ENCODE measurements around the gene RNF13. TPM values are rescaled to one million over a fixed set of nuclear protein-coding genes. Genes with fewer than 3 reads are reported as not detected.
"Not testable (repeated sequence)": the region's sequence is repeated elsewhere in the genome, so short reads cannot be mapped to it uniquely, and the experiment has no call there.

The RNF13 gene
- total RNA-seq, 3 donors from 2014 or later: 95.0 to 142 (median 114) TPM

DNA sequence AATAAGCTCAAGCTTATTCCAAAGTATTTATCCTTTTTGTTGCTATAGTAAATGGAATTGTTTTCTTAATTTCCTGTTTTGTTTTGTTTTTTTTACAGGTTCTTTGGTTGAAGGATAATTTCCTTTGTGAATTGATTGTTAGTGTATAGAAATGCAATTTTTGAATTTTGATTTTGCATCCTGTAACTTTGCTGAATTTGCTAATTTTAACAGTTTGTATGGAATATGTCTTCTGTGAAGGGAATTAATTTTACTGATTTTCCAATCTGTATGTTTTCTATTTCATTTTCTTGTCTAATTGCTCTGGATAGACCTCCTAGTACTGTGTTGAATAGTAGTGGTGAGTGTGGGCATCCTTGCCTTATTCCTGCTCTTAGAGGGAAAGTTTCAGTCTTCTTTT is 129.4 kb downstream of the RNF13 start:
- Histone ChIP-seq H3K4me1 (no peaks in the 10 kb centered on the region), H3K27me3 (no peaks in the 10 kb centered on the region), H3K36me3 (no peaks in the 10 kb centered on the region), H3K4me3 (no peak overlapping the region), H3K27ac (no peak overlapping the region), H3K9me3 (peaks cover 0 to 10% of the 10 kb centered on the region in 2 donors)
- intact Hi-C loops (cut with DNase I; ENCODE audit: low total_unique reads): no loop called here
- TF ChIP-seq POLR2A (IDR thresholded peaks at IDR 0.05): no peak
- TF ChIP-seq, protein P1, sequence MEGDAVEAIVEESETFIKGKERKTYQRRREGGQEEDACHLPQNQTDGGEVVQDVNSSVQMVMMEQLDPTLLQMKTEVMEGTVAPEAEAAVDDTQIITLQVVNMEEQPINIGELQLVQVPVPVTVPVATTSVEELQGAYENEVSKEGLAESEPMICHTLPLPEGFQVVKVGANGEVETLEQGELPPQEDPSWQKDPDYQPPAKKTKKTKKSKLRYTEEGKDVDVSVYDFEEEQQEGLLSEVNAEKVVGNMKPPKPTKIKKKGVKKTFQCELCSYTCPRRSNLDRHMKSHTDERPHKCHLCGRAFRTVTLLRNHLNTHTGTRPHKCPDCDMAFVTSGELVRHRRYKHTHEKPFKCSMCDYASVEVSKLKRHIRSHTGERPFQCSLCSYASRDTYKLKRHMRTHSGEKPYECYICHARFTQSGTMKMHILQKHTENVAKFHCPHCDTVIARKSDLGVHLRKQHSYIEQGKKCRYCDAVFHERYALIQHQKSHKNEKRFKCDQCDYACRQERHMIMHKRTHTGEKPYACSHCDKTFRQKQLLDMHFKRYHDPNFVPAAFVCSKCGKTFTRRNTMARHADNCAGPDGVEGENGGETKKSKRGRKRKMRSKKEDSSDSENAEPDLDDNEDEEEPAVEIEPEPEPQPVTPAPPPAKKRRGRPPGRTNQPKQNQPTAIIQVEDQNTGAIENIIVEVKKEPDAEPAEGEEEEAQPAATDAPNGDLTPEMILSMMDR (IDR thresholded peaks at IDR 0.05): no peak
- TF ChIP-seq POLR2AphosphoS5 (IDR thresholded peaks at IDR 0.05): no peak
- no peak for DNase-seq (ENCODE audit: low spot score in 2 of 2)

DNA sequence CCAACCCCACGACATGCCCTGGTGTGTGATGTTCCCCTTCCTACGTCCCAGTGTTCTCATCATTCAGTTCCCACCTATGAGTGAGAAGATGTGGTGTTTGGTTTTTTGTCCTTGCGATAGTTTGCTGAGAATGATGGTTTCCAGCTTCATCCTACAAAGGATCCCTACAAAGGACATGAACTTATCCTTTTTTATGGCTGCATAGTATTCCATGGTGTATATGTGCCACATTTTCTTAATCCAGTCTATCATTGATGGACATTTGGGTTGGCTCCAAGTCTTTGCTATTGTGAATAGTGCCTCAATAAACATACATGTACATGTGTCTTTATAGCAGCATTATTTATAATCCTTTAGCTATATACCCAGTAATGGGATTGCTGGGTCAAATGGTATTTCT is 131.0 kb downstream of the RNF13 start:
- H3K27ac ChIP-seq; DNase-seq (ENCODE audit: low spot score in 2 of 2); H3K27me3 ChIP-seq; H3K4me3 ChIP-seq; H3K4me1 ChIP-seq; intact Hi-C loops (cut with DNase I; ENCODE audit: low total_unique reads); H3K9me3 ChIP-seq; H3K36me3 ChIP-seq: not testable (repeated sequence)

DNA sequence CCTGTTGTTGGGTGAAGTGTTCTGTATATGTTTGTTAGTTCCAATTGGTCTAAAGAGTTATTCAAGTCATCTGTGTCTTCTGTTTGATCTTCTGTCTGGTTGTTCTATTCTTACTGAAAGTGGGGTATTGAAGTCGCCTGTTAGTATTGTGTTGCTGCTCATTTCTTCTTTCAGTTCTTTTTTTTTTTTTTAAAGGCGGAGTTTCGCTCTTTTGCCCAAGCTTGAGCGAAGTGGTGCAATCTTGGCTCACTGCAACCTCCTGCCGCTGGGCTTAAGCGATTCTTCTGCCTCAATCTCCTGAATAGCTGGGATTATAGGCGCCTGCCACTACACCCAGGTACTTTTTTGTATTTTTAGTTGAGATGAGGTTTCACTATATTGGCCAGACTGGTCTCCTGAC is 134.2 kb downstream of the RNF13 start:
- Histone ChIP-seq H3K36me3 (no peaks in the 10 kb centered on the region), H3K9me3 (peaks cover 0 to 10% of the 10 kb centered on the region in 2 donors), H3K27me3 (no peaks in the 10 kb centered on the region), H3K4me3 (no peak overlapping the region), H3K27ac (no peak overlapping the region), H3K4me1 (no peaks in the 10 kb centered on the region)
- TF ChIP-seq POLR2A (IDR thresholded peaks at IDR 0.05) (no peak), POLR2AphosphoS5 (IDR thresholded peaks at IDR 0.05) (no peak)
- TF ChIP-seq, protein P1 (IDR thresholded peaks at IDR 0.05): no peak
- DNase-seq (ENCODE audit: low spot score in 2 of 2): no peak
- intact Hi-C loops (cut with DNase I; ENCODE audit: low total_unique reads): no loop called here

DNA sequence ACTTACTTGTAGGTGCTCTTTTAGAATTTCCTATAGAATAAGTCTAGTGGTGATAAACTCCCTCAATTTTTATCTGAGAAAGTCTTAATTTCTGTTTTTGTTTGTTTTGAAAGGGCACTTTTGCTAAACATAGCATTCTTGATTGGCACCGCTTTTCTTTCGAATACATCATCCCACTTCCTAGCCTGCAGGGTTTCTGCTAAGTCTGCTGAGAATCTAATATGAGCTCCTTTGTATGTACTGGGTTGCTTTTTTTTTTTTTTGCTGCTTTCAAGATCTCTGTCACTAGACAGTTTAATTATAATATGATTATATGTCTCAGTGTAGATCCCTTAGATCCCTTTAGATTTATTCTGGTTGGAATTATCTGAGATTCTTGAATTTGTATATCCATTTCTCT is 136.2 kb downstream of the RNF13 start:
- Histone ChIP-seq H3K4me3 (no peak overlapping the region), H3K4me1 (no peaks in the 10 kb centered on the region), H3K27me3 (no peaks in the 10 kb centered on the region), H3K36me3 (no peaks in the 10 kb centered on the region), H3K27ac (no peak overlapping the region), H3K9me3 (peaks cover 0 to 6% of the 10 kb centered on the region in 2 donors)
- no peak for DNase-seq (ENCODE audit: low spot score in 2 of 2)
- intact Hi-C loops (cut with DNase I; ENCODE audit: low total_unique reads): no loop called here
- TF ChIP-seq POLR2AphosphoS5 (IDR thresholded peaks at IDR 0.05): no peak
- TF ChIP-seq POLR2A (IDR thresholded peaks at IDR 0.05): no peak
- TF ChIP-seq, protein P1 (IDR thresholded peaks at IDR 0.05): no peak

DNA sequence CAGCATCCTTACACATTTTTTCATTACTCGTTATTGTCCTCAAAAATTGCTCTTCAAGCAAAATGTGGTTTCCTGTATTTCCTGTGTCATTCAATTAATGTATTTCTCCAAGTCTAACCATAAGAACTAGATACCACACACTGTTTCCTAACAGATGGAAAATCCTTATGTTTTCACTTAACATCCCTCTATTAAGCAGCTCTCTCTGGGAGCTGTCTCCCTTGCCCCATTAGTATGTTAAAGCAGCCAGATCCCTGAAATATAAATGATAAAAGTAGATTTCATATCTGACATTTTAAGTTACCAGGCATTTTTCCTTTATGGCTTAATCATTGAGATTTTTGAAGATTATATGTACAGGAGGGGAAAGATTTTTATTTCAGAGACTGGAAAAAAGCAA is 141.8 kb downstream of the RNF13 start:
- Histone ChIP-seq H3K9me3 (no peaks in the 10 kb centered on the region), H3K4me3 (no peak overlapping the region), H3K27me3 (no peaks in the 10 kb centered on the region), H3K4me1 (peaks cover 0 to 5% of the 10 kb centered on the region in 2 donors), H3K36me3 (no peaks in the 10 kb centered on the region), H3K27ac (no peak overlapping the region)
- DNase-seq (ENCODE audit: low spot score in 2 of 2): no peak
- intact Hi-C loops (cut with DNase I; ENCODE audit: low total_unique reads): no loop called here
- TF ChIP-seq POLR2AphosphoS5 (IDR thresholded peaks at IDR 0.05) (no peak), POLR2A (IDR thresholded peaks at IDR 0.05) (no peak)
- TF ChIP-seq, protein P1 (IDR thresholded peaks at IDR 0.05): no peak

DNA sequence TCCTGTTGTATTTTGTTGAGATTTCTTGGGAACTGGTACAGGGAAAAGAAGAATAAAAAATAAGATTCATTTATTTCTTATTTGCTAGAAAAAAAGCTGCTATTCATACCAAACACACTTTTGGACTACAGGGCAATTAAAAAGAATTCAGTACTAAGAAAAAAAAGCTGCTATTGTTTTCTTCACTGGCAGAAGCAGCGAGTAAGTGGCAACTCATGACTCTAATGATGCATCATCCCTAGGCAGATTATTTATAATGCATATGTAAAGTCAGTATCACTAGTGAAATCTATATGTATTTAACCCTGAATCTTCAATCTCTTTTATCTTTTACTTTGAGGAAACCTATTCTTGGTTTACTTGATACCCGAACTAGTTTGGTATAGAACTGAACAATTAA is 142.4 kb downstream of the RNF13 start:
- DNase-seq (ENCODE audit: low spot score in 2 of 2): no peak
- H3K4me1 ChIP-seq: peaks cover 0 to 5% of the 10 kb centered on the region in 2 donors
- no peaks in the 10 kb centered on the region for H3K27me3 ChIP-seq
- H3K9me3 ChIP-seq: no peaks in the 10 kb centered on the region
- TF ChIP-seq POLR2A (IDR thresholded peaks at IDR 0.05) (no peak), POLR2AphosphoS5 (IDR thresholded peaks at IDR 0.05) (no peak)
- TF ChIP-seq, protein P1 (IDR thresholded peaks at IDR 0.05): no peak
- H3K27ac ChIP-seq: no peak overlapping the region
- H3K36me3 ChIP-seq: no peaks in the 10 kb centered on the region
- intact Hi-C loops (cut with DNase I; ENCODE audit: low total_unique reads): no loop called here
- no peak overlapping the region for H3K4me3 ChIP-seq

All from breast epithelium (tissue), 4 donors.